Measurements from ENCODE around the gene SULT2B1.

DNA sequence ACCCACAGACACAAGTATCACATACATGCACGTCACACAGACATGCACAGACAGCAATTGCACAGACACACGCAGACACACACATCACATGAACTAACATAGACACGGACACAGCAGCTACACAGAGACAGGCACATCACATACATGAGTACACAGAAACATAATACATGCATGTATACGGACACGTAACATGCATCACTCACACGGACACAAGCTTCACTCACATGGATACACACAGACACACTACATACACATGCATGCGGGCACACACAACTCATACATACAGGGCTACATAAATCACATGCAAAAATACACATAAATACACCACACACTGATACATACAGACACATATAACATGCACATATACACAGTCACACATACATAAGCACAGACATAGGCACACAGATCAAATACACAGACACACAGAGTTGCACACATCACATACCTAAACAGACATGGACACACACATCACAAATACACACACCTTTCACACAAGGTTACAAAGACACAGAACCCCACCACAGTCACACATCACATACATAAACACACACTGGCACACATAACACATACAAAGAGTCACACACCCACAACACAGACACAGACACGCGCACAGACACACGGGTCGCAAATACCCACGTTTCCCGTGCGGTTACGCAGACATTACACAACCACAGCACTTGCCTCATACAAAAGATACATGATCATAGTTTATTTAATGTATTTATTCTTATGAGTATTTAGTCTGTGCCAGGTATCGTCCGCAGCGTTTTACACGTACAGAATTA is 39.3 kb upstream of the SULT2B1 start:
- TF ChIP-seq POLR2A (IDR thresholded peaks at IDR 0.05; ENCODE audit: low read depth) (no peak), POLR2AphosphoS5 (IDR thresholded peaks at IDR 0.05) (no peak)
- TF ChIP-seq, protein P1, sequence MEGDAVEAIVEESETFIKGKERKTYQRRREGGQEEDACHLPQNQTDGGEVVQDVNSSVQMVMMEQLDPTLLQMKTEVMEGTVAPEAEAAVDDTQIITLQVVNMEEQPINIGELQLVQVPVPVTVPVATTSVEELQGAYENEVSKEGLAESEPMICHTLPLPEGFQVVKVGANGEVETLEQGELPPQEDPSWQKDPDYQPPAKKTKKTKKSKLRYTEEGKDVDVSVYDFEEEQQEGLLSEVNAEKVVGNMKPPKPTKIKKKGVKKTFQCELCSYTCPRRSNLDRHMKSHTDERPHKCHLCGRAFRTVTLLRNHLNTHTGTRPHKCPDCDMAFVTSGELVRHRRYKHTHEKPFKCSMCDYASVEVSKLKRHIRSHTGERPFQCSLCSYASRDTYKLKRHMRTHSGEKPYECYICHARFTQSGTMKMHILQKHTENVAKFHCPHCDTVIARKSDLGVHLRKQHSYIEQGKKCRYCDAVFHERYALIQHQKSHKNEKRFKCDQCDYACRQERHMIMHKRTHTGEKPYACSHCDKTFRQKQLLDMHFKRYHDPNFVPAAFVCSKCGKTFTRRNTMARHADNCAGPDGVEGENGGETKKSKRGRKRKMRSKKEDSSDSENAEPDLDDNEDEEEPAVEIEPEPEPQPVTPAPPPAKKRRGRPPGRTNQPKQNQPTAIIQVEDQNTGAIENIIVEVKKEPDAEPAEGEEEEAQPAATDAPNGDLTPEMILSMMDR (IDR thresholded peaks at IDR 0.05), result no peak

Measured in esophagus muscularis mucosa (tissue), 3 donors.